ENCODE data around the gene LIN28A.

DNA sequence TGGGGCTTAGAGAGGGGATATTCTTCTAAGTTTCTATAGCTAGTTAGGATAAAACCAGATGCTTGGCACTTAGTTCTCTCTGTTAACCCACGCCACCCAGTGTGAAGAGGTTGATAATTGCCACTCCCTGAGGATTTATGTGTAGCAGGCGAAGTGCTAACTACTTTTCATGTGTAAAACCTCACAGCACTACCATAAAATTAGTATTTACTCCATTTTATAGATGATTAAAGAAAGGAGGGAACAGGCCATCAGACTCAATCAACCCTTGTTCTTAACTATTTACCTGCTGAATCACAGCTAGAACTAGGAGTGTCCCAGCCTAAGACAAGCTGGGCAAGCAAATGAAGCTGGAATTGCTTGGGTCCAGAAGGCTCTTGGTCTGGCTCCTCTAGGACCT is 8.9 kb downstream of the LIN28A start:
- no peak for TF ChIP-seq POLR2AphosphoS5 (IDR thresholded peaks at IDR 0.05; ENCODE audit: low read depth, low read length)
- TF ChIP-seq, protein P1, sequence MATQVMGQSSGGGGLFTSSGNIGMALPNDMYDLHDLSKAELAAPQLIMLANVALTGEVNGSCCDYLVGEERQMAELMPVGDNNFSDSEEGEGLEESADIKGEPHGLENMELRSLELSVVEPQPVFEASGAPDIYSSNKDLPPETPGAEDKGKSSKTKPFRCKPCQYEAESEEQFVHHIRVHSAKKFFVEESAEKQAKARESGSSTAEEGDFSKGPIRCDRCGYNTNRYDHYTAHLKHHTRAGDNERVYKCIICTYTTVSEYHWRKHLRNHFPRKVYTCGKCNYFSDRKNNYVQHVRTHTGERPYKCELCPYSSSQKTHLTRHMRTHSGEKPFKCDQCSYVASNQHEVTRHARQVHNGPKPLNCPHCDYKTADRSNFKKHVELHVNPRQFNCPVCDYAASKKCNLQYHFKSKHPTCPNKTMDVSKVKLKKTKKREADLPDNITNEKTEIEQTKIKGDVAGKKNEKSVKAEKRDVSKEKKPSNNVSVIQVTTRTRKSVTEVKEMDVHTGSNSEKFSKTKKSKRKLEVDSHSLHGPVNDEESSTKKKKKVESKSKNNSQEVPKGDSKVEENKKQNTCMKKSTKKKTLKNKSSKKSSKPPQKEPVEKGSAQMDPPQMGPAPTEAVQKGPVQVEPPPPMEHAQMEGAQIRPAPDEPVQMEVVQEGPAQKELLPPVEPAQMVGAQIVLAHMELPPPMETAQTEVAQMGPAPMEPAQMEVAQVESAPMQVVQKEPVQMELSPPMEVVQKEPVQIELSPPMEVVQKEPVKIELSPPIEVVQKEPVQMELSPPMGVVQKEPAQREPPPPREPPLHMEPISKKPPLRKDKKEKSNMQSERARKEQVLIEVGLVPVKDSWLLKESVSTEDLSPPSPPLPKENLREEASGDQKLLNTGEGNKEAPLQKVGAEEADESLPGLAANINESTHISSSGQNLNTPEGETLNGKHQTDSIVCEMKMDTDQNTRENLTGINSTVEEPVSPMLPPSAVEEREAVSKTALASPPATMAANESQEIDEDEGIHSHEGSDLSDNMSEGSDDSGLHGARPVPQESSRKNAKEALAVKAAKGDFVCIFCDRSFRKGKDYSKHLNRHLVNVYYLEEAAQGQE (IDR thresholded peaks at IDR 0.05; ENCODE audit: insufficient read depth in 1 of 2, low read depth in 2 of 2, low read length in 2 of 2), result no peak
- no peak for TF ChIP-seq TAF1 (IDR thresholded peaks at IDR 0.05; ENCODE audit: borderline replicate concordance, insufficient read depth, low read length)
- TF ChIP-seq FOXP2 (optimal IDR thresholded peaks at IDR 0.05; ENCODE audit: borderline replicate concordance, extremely low read depth, extremely low read length, insufficient read depth), result no peak
